Measurements from ENCODE around the gene COPRS. TPM values are rescaled to one million over a fixed set of nuclear protein-coding genes. Genes with fewer than 3 reads are reported as not detected.
A peak's percentile ranks its signal among the peaks of the same experiment; 100 is the strongest.

Gene COPRS, protein sequence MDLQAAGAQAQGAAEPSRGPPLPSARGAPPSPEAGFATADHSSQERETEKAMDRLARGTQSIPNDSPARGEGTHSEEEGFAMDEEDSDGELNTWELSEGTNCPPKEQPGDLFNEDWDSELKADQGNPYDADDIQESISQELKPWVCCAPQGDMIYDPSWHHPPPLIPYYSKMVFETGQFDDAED
- 33.6 and 37.8 TPM in 2 replicates for total RNA-seq
- long read RNA-seq: 0 reads

DNA sequence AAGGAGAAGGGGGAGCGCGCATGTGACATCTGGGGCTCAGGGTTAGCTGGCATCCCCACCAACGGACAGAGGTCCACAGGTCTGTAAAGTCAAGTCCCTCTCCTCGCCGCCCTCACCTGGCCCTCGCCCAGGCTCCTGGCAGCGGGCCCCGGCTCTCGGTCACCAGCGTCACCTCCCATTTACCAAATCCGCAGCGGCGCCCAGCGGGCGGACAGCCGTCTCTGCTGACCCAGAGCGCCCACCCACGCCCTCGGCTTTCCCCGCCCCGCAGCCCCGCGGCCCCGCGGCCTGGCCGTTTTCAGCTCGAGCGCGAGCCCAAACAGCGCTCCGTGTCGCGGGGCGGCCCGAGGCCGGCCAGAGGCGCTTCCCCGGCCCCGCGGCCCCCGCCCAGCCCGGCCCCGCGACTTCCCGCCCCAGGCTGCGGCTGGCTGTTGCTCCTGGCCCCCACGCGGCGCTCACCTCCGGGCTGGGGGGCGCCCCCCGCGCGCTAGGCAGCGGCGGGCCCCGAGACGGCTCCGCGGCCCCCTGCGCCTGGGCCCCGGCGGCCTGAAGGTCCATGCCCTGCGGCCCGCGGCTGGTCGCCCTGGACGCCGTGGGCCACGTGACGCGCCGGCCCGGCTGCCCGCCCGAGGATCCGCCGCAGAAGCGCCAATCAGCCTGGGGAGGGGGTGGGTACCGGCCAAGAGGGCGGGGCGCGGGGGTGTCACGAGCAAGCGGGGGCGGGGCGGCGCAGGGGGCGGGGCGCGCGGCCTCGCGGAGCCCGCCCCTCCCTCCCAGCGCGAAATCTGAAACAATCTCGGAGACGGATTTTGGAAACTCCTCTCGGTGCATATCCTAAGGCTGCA lies at the start of gene COPRS:
COPRS (minus strand) TSS at position 603 of the 845 bp plus-strand sequence; CDS start at position 558, 45 bp downstream.
- Mint-ChIP-seq H3K4me3 (ENCODE audit: low read depth) (peak within 1 kb of the TSS; percentile 72), H3K9me3 (ENCODE audit: low read depth) (no peaks in the 10 kb centered on the region), H3K27ac (peak within 1 kb of the TSS; percentile 67), H3K36me3 (ENCODE audit: insufficient read depth) (peaks cover 10% of the 10 kb centered on the region), H3K27me3 (no peaks in the 10 kb centered on the region), H3K4me1 (ENCODE audit: low read depth) (peaks cover 18% of the 10 kb centered on the region)
- peak; percentile 74 for DNase-seq (ENCODE audit: low spot score, unreplicated experiment)
- TF ChIP-seq, protein P1, sequence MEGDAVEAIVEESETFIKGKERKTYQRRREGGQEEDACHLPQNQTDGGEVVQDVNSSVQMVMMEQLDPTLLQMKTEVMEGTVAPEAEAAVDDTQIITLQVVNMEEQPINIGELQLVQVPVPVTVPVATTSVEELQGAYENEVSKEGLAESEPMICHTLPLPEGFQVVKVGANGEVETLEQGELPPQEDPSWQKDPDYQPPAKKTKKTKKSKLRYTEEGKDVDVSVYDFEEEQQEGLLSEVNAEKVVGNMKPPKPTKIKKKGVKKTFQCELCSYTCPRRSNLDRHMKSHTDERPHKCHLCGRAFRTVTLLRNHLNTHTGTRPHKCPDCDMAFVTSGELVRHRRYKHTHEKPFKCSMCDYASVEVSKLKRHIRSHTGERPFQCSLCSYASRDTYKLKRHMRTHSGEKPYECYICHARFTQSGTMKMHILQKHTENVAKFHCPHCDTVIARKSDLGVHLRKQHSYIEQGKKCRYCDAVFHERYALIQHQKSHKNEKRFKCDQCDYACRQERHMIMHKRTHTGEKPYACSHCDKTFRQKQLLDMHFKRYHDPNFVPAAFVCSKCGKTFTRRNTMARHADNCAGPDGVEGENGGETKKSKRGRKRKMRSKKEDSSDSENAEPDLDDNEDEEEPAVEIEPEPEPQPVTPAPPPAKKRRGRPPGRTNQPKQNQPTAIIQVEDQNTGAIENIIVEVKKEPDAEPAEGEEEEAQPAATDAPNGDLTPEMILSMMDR (IDR thresholded peaks at IDR 0.05; ENCODE audit: unreplicated experiment): peak; percentile 12

- TF ChIP-seq, protein P1 (IDR thresholded peaks at IDR 0.05; ENCODE audit: unreplicated experiment): no peak
- H3K36me3 Mint-ChIP-seq (ENCODE audit: insufficient read depth): no peaks in the 10 kb centered on the region
- H3K4me3 Mint-ChIP-seq (ENCODE audit: low read depth): no peak overlapping the region
- H3K4me1 Mint-ChIP-seq (ENCODE audit: low read depth): no peaks in the 10 kb centered on the region
- no peaks in the 10 kb centered on the region for H3K9me3 Mint-ChIP-seq (ENCODE audit: low read depth)
- H3K27ac Mint-ChIP-seq: no peak overlapping the region
- H3K27me3 Mint-ChIP-seq: no peaks in the 10 kb centered on the region
- DNase-seq (ENCODE audit: low spot score, unreplicated experiment): no peak
Measured at GRCh38 chr17:31908386-31908785, 49.3 kb upstream of the COPRS start.

- H3K4me1 Mint-ChIP-seq (ENCODE audit: low read depth): no peaks in the 10 kb centered on the region
- H3K27me3 Mint-ChIP-seq: no peaks in the 10 kb centered on the region
- TF ChIP-seq, protein P1 (IDR thresholded peaks at IDR 0.05; ENCODE audit: unreplicated experiment): no peak
- H3K36me3 Mint-ChIP-seq (ENCODE audit: insufficient read depth): no peaks in the 10 kb centered on the region
- no peak overlapping the region for H3K4me3 Mint-ChIP-seq (ENCODE audit: low read depth)
- DNase-seq (ENCODE audit: low spot score, unreplicated experiment): no peak
- H3K27ac Mint-ChIP-seq: no peak overlapping the region
- H3K9me3 Mint-ChIP-seq (ENCODE audit: low read depth): no peaks in the 10 kb centered on the region
Measured at GRCh38 chr17:31907342-31907962, 48.4 kb upstream of the COPRS start.

DNA sequence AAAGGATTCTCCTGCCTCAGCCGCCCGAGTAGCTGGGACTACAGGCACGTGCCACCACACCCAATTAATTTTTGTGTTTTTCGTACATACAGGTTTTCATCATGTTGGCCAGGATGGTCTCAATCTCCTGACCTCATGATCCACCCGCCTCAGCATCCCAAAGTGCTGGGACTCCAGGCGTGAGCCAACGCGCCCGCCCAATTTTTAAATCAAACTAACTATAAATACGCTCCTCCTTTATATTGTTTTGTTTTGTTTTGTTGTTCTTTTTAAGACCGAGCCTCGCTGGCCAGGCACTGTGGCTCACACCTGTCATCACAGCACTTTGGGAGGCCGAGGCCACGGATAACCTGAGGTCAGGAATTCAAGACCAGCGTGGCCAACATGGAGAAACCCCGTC lies 44.4 kb upstream of the COPRS start:
- Mint-ChIP-seq H3K4me1 (ENCODE audit: low read depth) (peaks cover 6% of the 10 kb centered on the region), H3K9me3 (ENCODE audit: low read depth) (no peaks in the 10 kb centered on the region), H3K27me3 (no peaks in the 10 kb centered on the region), H3K27ac (peak overlapping the region; percentile 69), H3K36me3 (ENCODE audit: insufficient read depth) (no peaks in the 10 kb centered on the region), H3K4me3 (ENCODE audit: low read depth) (no peak overlapping the region)
- DNase-seq (ENCODE audit: low spot score, unreplicated experiment): no peak
- TF ChIP-seq, protein P1 (IDR thresholded peaks at IDR 0.05; ENCODE audit: unreplicated experiment): no peak

- Mint-ChIP-seq H3K36me3 (ENCODE audit: insufficient read depth) (peaks cover 3% of the 10 kb centered on the region), H3K27me3 (no peaks in the 10 kb centered on the region), H3K9me3 (ENCODE audit: low read depth) (no peaks in the 10 kb centered on the region), H3K27ac (no peak overlapping the region), H3K4me3 (ENCODE audit: low read depth) (no peak overlapping the region), H3K4me1 (ENCODE audit: low read depth) (peaks cover 6% of the 10 kb centered on the region)
- TF ChIP-seq, protein P1 (IDR thresholded peaks at IDR 0.05; ENCODE audit: unreplicated experiment): no peak
- no peak for DNase-seq (ENCODE audit: low spot score, unreplicated experiment)
Measured at GRCh38 chr17:31902693-31903092, 43.6 kb upstream of the COPRS start.

Data from progenitor cell of endocrine pancreas (in vitro differentiated cells).